Uterus (tissue), 4 donors: Measurements from ENCODE around the gene TAMALIN. TPM values are rescaled to one million over a fixed set of nuclear protein-coding genes. Genes with fewer than 3 reads are reported as not detected.

Experiments
- DNase-seq, 2 donors: peaks; one replicate each; pipeline ENCODE4 v3.0.0-alpha.2; 2019 to 2020
- H3K27ac ChIP-seq, 2 donors: fragments of 200-600 bp; sonication (generic); 1 replicate in 1 of 2; 2 replicates in 1 of 2; pipeline ENCODE4 v1.5.1; 2016 to 2018
- H3K27me3 ChIP-seq, 2 donors: fragments of 200-600 bp; sonication (generic); one replicate each; pipeline ENCODE4 v1.5.1; 2018 to 2019; ENCODE audit warnings: control low read depth in 1 of 2
- H3K36me3 ChIP-seq, 2 donors: fragments of 200-600 bp; sonication (generic); one replicate each; pipeline ENCODE4 v1.5.1; 2019; ENCODE audit warnings: control low read depth in 1 of 2
- H3K4me1 ChIP-seq, 2 donors: fragments of 200-600 bp; sonication (generic); one replicate each; pipeline ENCODE4 v1.5.1; 2018 to 2019; ENCODE audit warnings: control low read depth in 1 of 2
- H3K4me3 ChIP-seq, 2 donors: fragments of 200-600 bp; sonication (generic); 1 replicate in 1 of 2; 2 replicates in 1 of 2; pipeline ENCODE4 v1.5.1; 2018 to 2019; ENCODE audit warnings: mild to moderate bottlenecking in 1 of 2
- H3K9me3 ChIP-seq, 2 donors: fragments of 200-600 bp; sonication (generic); one replicate each; pipeline ENCODE4 v1.5.1; 2019; ENCODE audit warnings: control low read depth in 1 of 2
- POLR2A ChIP-seq, 2 donors: fragments of 450-650 bp; IDR thresholded peaks; one replicate each; pipeline ENCODE4 v1.6.1; 2016; ENCODE audit warnings: antibody characterized with exemption in 2 of 2, mild to moderate bottlenecking in 1 of 2, moderate library complexity in 1 of 2
- intact Hi-C: fragments of 100-400 bp; cut with DNase I; formaldehyde crosslinking; loops from one replicate; pipeline ENCODE4 v1.15.1; 2023; ENCODE audit warnings: low total_unique reads
- total RNA-seq, 4 donors: library from RNA; depleted of rRNA in 3 of 4; stranded (reverse); fragments of >200 nt in 3 of 4; gene quantifications; one replicate each; pipeline versions ENCODE4 v1.1.0 to v1.2.4, GENCODE V29; 2014 to 2023
- TF ChIP-seq, protein P1 (sequence below), 4 experiments: fragments of 200-600 bp in 2 of 4; fragments of 450-650 bp in 2 of 4; sonication (generic) in 2 of 4; IDR thresholded peaks; one replicate each; pipeline ENCODE4 v1.5.1; 2016 to 2019; ENCODE audit warnings: antibody characterized with exemption in 4 of 4, mild to moderate bottlenecking in 2 of 4, moderate library complexity in 1 of 4
- donor health status: DM: yes; HTN: yes; CAD: no.

Gene TAMALIN
- total RNA-seq, 4 donors from 2014 or later, result 6.4 to 153 (median 42.1) TPM

- Histone ChIP-seq H3K27me3 (no peaks in the 10 kb centered on the region), H3K4me3 (no peak overlapping the region), H3K4me1 (peaks cover 13 to 18% of the 10 kb centered on the region in 2 donors), H3K27ac (peak overlapping the region; percentile 96 to 98), H3K9me3 (no peaks in the 10 kb centered on the region), H3K36me3 (no peaks in the 10 kb centered on the region)
- TF ChIP-seq, protein P1, sequence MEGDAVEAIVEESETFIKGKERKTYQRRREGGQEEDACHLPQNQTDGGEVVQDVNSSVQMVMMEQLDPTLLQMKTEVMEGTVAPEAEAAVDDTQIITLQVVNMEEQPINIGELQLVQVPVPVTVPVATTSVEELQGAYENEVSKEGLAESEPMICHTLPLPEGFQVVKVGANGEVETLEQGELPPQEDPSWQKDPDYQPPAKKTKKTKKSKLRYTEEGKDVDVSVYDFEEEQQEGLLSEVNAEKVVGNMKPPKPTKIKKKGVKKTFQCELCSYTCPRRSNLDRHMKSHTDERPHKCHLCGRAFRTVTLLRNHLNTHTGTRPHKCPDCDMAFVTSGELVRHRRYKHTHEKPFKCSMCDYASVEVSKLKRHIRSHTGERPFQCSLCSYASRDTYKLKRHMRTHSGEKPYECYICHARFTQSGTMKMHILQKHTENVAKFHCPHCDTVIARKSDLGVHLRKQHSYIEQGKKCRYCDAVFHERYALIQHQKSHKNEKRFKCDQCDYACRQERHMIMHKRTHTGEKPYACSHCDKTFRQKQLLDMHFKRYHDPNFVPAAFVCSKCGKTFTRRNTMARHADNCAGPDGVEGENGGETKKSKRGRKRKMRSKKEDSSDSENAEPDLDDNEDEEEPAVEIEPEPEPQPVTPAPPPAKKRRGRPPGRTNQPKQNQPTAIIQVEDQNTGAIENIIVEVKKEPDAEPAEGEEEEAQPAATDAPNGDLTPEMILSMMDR (IDR thresholded peaks at IDR 0.05), result no peak
- no peak for TF ChIP-seq POLR2A (IDR thresholded peaks at IDR 0.05)
- intact Hi-C loops, result no loop called here
- DNase-seq, result no peak
Measured at GRCh38 chr12:52035190-52035589, 28.4 kb downstream of the TAMALIN start.

- Histone ChIP-seq H3K4me1 (peaks cover 13 to 18% of the 10 kb centered on the region in 2 donors), H3K27me3 (no peaks in the 10 kb centered on the region), H3K4me3 (no peak overlapping the region), H3K9me3 (no peaks in the 10 kb centered on the region), H3K27ac (peak overlapping the region; percentile 96 to 98), H3K36me3 (no peaks in the 10 kb centered on the region)
- no peak for DNase-seq
- TF ChIP-seq, protein P1 (IDR thresholded peaks at IDR 0.05), result no peak
- no peak for TF ChIP-seq POLR2A (IDR thresholded peaks at IDR 0.05)
- intact Hi-C loops, result no loop called here
Measured at GRCh38 chr12:52035926-52036325, 29.2 kb downstream of the TAMALIN start.

DNA sequence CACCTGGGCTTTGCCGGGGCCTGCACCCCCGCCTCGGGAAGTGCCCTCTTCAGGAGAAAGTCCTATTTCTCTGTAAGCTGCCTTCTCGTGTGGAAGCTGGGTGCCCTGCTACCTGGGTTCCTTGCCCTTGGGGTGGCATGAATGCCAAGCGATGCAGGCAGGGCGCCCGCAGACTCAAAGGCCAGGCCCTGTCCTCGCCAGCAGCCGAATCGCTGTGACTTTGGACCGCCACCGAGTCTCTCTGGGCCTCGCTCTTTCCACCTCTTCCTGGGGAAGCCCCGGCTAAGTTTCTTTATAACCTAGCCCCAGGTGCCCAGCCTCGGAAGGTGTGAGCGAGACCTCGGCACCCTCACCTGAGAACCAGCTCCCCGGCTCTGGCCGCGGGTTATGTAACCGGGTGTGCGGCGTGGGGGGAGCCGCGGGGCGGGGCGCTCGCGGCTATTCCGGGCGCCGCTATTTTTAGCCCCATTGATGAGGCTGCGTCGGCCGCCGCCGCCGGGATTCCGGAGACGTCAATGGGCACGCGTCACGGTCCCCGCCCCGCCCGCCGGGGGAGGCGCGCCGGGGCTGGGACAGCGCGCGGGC is 29.9 kb downstream of the TAMALIN start:
- H3K9me3 ChIP-seq, result no peaks in the 10 kb centered on the region
- H3K27ac ChIP-seq, result peak overlapping the region; percentile 96 to 98
- peaks cover 13 to 18% of the 10 kb centered on the region in 2 donors for H3K4me1 ChIP-seq
- H3K27me3 ChIP-seq, result no peaks in the 10 kb centered on the region
- peak; percentile 91 to 94 for DNase-seq
- H3K4me3 ChIP-seq, result peak overlapping the region; percentile 22 to 29
- TF ChIP-seq POLR2A (IDR thresholded peaks at IDR 0.05), result peak; percentile 68 to 74
- TF ChIP-seq, protein P1 (IDR thresholded peaks at IDR 0.05), result peak in 2 of 4 experiments; percentile 12 to 25
- no peaks in the 10 kb centered on the region for H3K36me3 ChIP-seq
- intact Hi-C loops, result no loop called here

DNA sequence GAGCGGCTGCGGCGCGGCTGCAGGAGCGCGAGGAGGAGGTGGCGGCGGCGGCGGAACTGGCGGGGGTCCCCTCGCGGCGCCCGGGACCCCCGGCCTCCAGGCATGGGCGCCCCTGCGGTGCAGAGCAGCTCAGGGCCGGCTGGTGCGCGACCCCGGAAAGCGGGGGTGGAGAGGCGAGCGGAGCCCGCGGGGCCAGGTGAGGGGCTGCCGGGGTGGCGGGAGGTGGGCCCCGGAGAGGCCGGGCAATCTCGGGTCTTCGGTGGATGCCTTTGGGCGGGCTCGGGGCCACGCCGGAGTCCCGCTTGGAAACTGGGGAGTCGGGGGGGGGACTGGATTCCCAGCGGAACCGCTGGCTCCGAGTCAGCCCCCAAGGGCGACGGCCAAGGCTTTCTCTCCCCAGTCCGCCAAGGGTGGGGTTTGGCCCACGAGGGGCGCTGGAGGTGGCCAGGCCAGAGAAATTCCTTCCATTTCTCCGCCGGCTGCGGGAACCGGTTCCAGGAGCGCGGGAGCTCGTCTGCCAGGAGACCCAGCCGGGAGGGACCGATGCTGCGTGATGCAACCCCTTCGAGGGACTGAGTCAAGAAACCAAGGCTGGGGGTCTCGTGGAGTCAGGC is 30.6 kb downstream of the TAMALIN start:
- peak overlapping the region; percentile 90 to 98 for H3K27ac ChIP-seq
- no peaks in the 10 kb centered on the region for H3K36me3 ChIP-seq
- TF ChIP-seq, protein P1 (IDR thresholded peaks at IDR 0.05), result no peak
- TF ChIP-seq POLR2A (IDR thresholded peaks at IDR 0.05), result no peak
- intact Hi-C loops, result no loop called here
- no peaks in the 10 kb centered on the region for H3K9me3 ChIP-seq
- peak; percentile 80 to 88 for DNase-seq
- peak overlapping the region; percentile 70 to 76 for H3K4me3 ChIP-seq
- peaks cover 9 to 15% of the 10 kb centered on the region in 2 donors for H3K4me1 ChIP-seq
- no peaks in the 10 kb centered on the region for H3K27me3 ChIP-seq

GRCh38 chr12:52038447-52038846 is 31.7 kb downstream of the TAMALIN start:
- TF ChIP-seq POLR2A (IDR thresholded peaks at IDR 0.05), result peak; percentile 11 to 13
- TF ChIP-seq, protein P1 (IDR thresholded peaks at IDR 0.05), result no peak
- Histone ChIP-seq H3K27ac (peak overlapping the region; percentile 90 to 98), H3K4me3 (peak overlapping the region in 1 of 2 donors; percentile 76), H3K27me3 (no peaks in the 10 kb centered on the region), H3K9me3 (no peaks in the 10 kb centered on the region), H3K36me3 (no peaks in the 10 kb centered on the region), H3K4me1 (peaks cover 7 to 14% of the 10 kb centered on the region in 2 donors)
- peak in 1 of 2 donors; percentile 40 for DNase-seq
- intact Hi-C loops, result no loop called here
